Esophagus (tissue), 2 donors: ENCODE results near the gene RPAP3. TPM values are rescaled to one million over a fixed set of nuclear protein-coding genes. Genes with fewer than 3 reads are reported as not detected.

Experiments
- H3K27ac ChIP-seq, 2 donors: one replicate each; pipeline ENCODE4 v1.5.1; 2013; ENCODE audit warnings: low read depth in 2 of 2, mild to moderate bottlenecking in 2 of 2, inconsistent platforms in 1 of 2, low read length in 1 of 2, moderate library complexity in 1 of 2
- H3K27me3 ChIP-seq, 2 donors: one replicate each; pipeline ENCODE4 v1.6.1; 2013; ENCODE audit warnings: low read length in 2 of 2, control low read depth in 1 of 2, mild to moderate bottlenecking in 1 of 2; ENCODE audit not compliant: insufficient read depth in 2 of 2, control insufficient read depth in 1 of 2
- H3K36me3 ChIP-seq, 2 donors: one replicate each; pipeline ENCODE4 v1.6.1; 2013; ENCODE audit warnings: low read length in 1 of 2; ENCODE audit not compliant: control insufficient read depth in 2 of 2, insufficient read depth in 2 of 2
- H3K4me1 ChIP-seq, 2 donors: one replicate each; pipeline ENCODE4 v1.6.1; 2013; ENCODE audit warnings: low read length in 1 of 2; ENCODE audit not compliant: control insufficient read depth in 2 of 2, insufficient read depth in 2 of 2
- H3K4me3 ChIP-seq, 2 donors: one replicate each; pipeline ENCODE4 v1.5.1; 2013; ENCODE audit warnings: low read length in 2 of 2, mild to moderate bottlenecking in 2 of 2, low read depth in 1 of 2, moderate library complexity in 1 of 2
- H3K9me3 ChIP-seq, 2 donors: one replicate each; pipeline ENCODE4 v1.6.1; 2013; ENCODE audit warnings: mild to moderate bottlenecking in 2 of 2, low read depth in 1 of 2, low read length in 1 of 2, moderate library complexity in 1 of 2; ENCODE audit not compliant: control insufficient read depth in 2 of 2, insufficient read depth in 1 of 2
- WGBS, 2 donors: extraction: QIAGEN DNeasy Blood & Tissue Kit; methylation state at CpG; one replicate each; pipeline ENCODE4 v1.1.7; 2013; 5-methylcytosine and 5-hydroxymethylcytosine counted together
- polyA plus RNA-seq, 2 donors: library from polyadenylated mRNA; stranded (reverse); fragments of 200-250 nt; gene quantifications; one replicate each; pipeline ENCODE4 v1.2.3, GENCODE V29; 2013
- donor health status: healthy with polysubstance abuse.
- donor health status: Bipolar disorder and iron deficiency.

RPAP3 gene
- polyA plus RNA-seq, 2 donors, result 5.3 to 11.6 TPM

GRCh38 chr12:47725091-47725772, 19.4 kb upstream of the RPAP3 start, which contains the start of gene ENDOU:
Gene ENDOU, minus strand, starts transcription at chr12:47725490. Its CDS starts 77 bp downstream, at chr12:47725413.
- Histone ChIP-seq H3K27ac (peak within 1 kb of the TSS; percentile 73 to 94), H3K4me3 (peak within 1 kb of the TSS; percentile 43 to 53), H3K9me3 (no peaks in the 10 kb centered on the region), H3K36me3 (no peaks in the 10 kb centered on the region), H3K4me1 (peaks cover 3 to 17% of the 10 kb centered on the region in 2 donors), H3K27me3 (no peaks in the 10 kb centered on the region)
- 85 to 86% methylated on average over 8 of the region's 8 CpGs for WGBS, 2 donors

DNA sequence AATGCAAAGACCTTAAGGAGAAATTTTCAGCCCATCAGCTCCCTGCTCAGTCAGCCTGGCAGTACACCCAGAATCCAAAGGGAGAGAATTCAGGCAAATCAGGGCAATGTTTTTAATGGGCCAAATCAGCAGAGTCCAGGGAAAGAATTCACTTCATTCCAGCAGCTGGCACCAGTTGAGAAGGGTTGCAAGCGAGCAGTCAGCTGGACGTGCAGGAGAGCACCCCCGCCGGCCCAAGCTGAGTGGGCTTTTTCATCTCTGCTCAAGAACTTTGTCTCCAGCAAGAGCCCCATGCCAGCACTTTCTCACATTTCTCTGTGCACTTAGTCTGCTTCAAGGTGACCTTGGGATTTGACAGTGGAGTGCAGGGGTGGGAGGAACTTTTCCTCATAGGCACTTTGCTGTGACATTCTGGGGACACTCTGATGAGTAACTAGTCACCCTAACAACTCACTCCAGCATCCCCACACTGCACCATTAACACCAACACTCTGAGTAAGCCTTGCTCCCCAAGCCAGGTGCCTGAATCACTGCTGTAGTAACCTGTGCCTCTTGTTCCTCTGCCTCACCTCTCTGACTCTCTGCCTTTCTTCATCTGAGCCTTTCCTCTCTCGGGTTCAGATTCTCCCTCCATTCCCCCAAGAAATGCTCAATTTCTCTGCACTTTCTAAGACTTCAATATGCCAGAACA, 17.3 kb upstream of the RPAP3 start:
- Histone ChIP-seq H3K9me3 (no peaks in the 10 kb centered on the region), H3K27ac (peak overlapping the region; percentile 68 to 93), H3K4me3 (peak overlapping the region; percentile 28 to 53), H3K27me3 (no peaks in the 10 kb centered on the region), H3K4me1 (peaks cover 3 to 13% of the 10 kb centered on the region in 2 donors), H3K36me3 (no peaks in the 10 kb centered on the region)
- 86 to 87% methylated on average over 5 of the region's 5 CpGs for WGBS, 2 donors

DNA sequence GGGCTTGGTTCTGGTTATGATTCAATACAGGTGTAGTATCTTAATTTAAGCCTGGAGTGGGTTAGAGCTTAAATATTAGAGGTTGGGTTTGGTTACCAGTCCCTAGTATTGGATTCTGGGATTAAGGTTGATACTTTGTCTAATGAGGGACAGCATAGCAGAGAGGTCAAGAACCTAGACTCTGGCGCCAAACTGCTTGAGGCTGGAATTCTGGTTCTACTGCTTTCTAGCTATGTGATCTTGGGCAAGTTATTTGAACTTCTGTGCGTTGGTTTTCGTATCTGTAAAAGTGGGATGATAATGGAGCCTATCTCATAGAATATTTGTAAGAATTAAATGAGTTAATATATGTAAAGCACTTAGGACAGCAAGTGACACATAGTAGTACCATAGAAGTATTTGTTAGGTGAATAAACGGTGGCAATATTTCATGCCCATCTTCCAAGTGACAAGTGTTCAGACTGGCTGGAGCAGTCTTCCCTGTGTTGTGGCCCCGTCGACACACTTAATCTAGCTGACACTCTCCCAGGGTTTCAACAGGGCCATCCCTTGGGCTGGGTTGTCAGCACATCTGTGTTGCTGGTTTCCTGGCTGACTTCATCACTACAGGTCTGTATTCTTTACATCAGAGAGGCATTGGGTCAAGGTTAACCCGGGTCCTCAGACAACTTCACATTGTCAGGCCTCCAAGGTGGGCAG, 16.5 kb upstream of the RPAP3 start:
- Histone ChIP-seq H3K27me3 (no peaks in the 10 kb centered on the region), H3K27ac (peak overlapping the region; percentile 62 to 93), H3K36me3 (no peaks in the 10 kb centered on the region), H3K9me3 (no peaks in the 10 kb centered on the region), H3K4me1 (peaks cover 3 to 18% of the 10 kb centered on the region in 2 donors), H3K4me3 (no peak overlapping the region)
- 56 to 64% methylated on average over 7 of the region's 7 CpGs for WGBS, 2 donors

DNA sequence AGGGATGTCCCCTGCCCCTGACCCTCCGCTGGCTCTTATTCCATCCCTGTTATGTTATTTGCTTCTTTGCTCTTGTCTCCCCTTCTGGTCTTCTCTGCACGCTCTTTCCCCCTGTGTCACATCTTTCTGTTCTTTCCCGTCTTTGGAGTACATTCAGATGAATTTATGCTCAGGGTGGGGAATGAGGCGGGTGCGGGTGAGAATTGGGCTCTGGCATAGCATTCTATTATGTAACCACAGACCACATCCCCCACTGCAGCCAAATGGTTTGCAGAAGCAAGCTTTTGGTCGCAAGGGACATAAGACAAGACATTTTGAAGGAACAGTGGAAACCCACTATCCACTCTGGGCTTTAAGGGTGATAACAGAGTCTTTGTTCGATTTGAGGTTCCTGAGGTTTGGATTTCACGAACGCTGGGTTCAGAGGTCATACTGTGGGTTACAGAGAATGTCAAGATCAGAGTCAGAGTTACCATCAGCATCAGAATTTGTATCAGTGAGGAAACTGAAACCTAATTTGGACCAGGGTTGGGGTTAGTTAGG, 15.7 kb upstream of the RPAP3 start:
- no peak overlapping the region for H3K4me3 ChIP-seq

DNA sequence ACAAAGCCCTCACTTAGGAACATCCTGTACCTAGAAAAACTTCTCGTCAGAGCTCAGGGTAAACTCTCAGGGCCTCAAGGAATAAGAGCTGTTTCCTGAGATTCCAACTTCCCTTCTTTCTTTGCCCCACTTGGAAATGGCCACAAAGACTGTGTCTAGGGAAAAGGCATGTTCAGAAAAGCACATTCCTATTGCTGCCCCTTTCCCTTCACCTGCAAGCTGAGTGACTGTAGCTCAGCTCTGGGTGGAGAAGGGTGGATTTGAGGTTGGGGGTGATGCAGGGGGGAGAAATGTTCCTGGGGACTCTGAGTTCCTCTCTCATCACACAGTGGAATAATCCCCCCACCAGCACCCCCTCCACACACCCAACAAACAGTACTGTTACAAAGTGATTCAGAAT, 12.7 kb upstream of the RPAP3 start:
- Histone ChIP-seq H3K36me3 (no peaks in the 10 kb centered on the region), H3K9me3 (no peaks in the 10 kb centered on the region), H3K27ac (peak overlapping the region; percentile 25 to 73), H3K27me3 (no peaks in the 10 kb centered on the region), H3K4me3 (no peak overlapping the region), H3K4me1 (peaks cover 0 to 24% of the 10 kb centered on the region in 2 donors)
- WGBS, 2 donors, result 75 to 84% methylated on average over 1 of the region's 1 CpG

More for the DNA sequence above, 15.7 kb upstream of the RPAP3 start:
- Histone ChIP-seq H3K4me1 (peaks cover 3 to 20% of the 10 kb centered on the region in 2 donors), H3K27ac (no peak overlapping the region), H3K27me3 (no peaks in the 10 kb centered on the region), H3K9me3 (no peaks in the 10 kb centered on the region), H3K36me3 (no peaks in the 10 kb centered on the region)
- WGBS, 2 donors, result 82 to 85% methylated on average over 9 of the region's 9 CpGs

GRCh38 chr12:47717443-47718193, 11.8 kb upstream of the RPAP3 start:
- peaks cover 0 to 24% of the 10 kb centered on the region in 2 donors for H3K4me1 ChIP-seq
- 20 to 21% methylated on average over 10 to 13 of the region's 13 CpGs for WGBS, 2 donors
- H3K36me3 ChIP-seq, result no peaks in the 10 kb centered on the region

GRCh38 chr12:47717046-47717442, 11.2 kb upstream of the RPAP3 start:
- WGBS, 2 donors, result 83 to 84% methylated on average over 6 of the region's 6 CpGs

More at GRCh38 chr12:47717443-47718193, 11.8 kb upstream of the RPAP3 start:
- Histone ChIP-seq H3K27ac (peak overlapping the region; percentile 73 to 90), H3K9me3 (no peaks in the 10 kb centered on the region), H3K27me3 (no peaks in the 10 kb centered on the region), H3K4me3 (no peak overlapping the region)

GRCh38 chr12:47715877-47716548, 10.2 kb upstream of the RPAP3 start:
- peaks cover 0 to 20% of the 10 kb centered on the region in 2 donors for H3K4me1 ChIP-seq
- H3K36me3 ChIP-seq, result peaks cover 3 to 6% of the 10 kb centered on the region in 2 donors
- H3K9me3 ChIP-seq, result no peaks in the 10 kb centered on the region
- no peak overlapping the region for H3K4me3 ChIP-seq
- WGBS, 2 donors, result 66 to 67% methylated on average over 13 of the region's 13 CpGs
- H3K27me3 ChIP-seq, result no peaks in the 10 kb centered on the region
- H3K27ac ChIP-seq, result peak overlapping the region; percentile 36 to 80

More at GRCh38 chr12:47717046-47717442, 11.2 kb upstream of the RPAP3 start:
- Histone ChIP-seq H3K36me3 (peaks cover 0 to 2% of the 10 kb centered on the region in 2 donors), H3K27ac (peak overlapping the region; percentile 40 to 58), H3K4me3 (no peak overlapping the region), H3K9me3 (no peaks in the 10 kb centered on the region), H3K27me3 (no peaks in the 10 kb centered on the region), H3K4me1 (peaks cover 0 to 24% of the 10 kb centered on the region in 2 donors)
